ENCODE data around the gene GCSH.

GRCh38 chr16:81136390-81137335, 40.5 kb upstream of the GCSH start:
- TF ChIP-seq EP300 (IDR thresholded peaks at IDR 0.05) (no peak), POLR2A (IDR thresholded peaks at IDR 0.05) (no peak), POLR2AphosphoS5 (IDR thresholded peaks at IDR 0.05) (no peak)

Measured in stomach (tissue), 4 donors.